Left ventricle myocardium inferior (tissue), 1 donor: ENCODE data around the gene PTPN14. TPM values are rescaled to one million over a fixed set of nuclear protein-coding genes. Genes with fewer than 3 reads are reported as not detected.

ENCODE experiments used
- DNase-seq: peaks from one replicate; pipeline ENCODE4 v3.0.0-alpha.2; 2020
- H3K27ac ChIP-seq: fragments of 200-600 bp; replicated peaks from 2 replicates; pipeline ENCODE4 v1.8.0; 2021
- H3K27me3 ChIP-seq: fragments of 200-600 bp; 2 replicates; pipeline ENCODE4 v1.8.0; 2021; ENCODE audit warnings: low read depth
- H3K36me3 ChIP-seq: fragments of 200-600 bp; 2 replicates; pipeline ENCODE4 v1.8.0; 2021
- H3K4me1 ChIP-seq: fragments of 200-600 bp; 2 replicates; pipeline ENCODE4 v1.8.0; 2021
- H3K4me3 ChIP-seq: fragments of 200-600 bp; 2 replicates; pipeline ENCODE4 v1.8.0; 2021; ENCODE audit warnings: mild to moderate bottlenecking, moderate library complexity
- H3K9me3 ChIP-seq: fragments of 200-600 bp; replicated peaks from 2 replicates; pipeline ENCODE4 v1.8.0; 2021
- CTCF ChIP-seq: fragments of 200-600 bp; IDR thresholded peaks from 2 replicates; pipeline ENCODE4 v1.8.0; 2021; ENCODE audit warnings: antibody characterized with exemption, mild to moderate bottlenecking, borderline replicate concordance
- intact Hi-C: fragments of 100-400 bp; cut with micrococcal nuclease; formaldehyde crosslinking; loops from one replicate; pipeline ENCODE4 v1.11.0; 2022
- total RNA-seq: library from RNA; stranded (reverse); fragmentation: NEBNext Ultra II Directional; extraction: Animal tissue kit (Norgen Biotek cat#: 25700); gene quantifications from one replicate; pipeline ENCODE4 v1.2.1, GENCODE V29; 2021
- donor health status: DM: no; HTN: yes; CAD: no; lungs with severe emphysema.

The PTPN14 gene
- total RNA-seq, 1 donor from 2014 or later: 32.5 TPM

DNA sequence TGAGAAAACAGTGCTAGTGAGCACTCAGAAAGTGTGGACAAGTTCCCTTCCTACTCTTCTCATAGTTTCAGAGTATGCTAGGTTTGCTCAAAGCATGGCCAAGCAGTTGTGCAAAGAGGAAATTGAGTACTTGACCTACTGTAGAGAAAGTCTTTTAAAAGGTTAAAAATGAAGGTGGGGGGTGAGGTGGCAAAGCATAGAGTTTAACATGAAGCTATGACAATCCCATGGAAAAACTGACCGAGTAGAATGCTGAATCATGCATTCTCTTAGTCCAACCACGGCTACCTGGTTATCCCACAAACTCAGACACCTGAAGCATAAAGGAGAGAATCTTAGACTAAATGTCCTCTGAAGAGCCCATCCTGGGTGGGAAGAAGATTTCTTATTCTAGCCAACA lies 79.9 kb downstream of the PTPN14 start:
- H3K27me3 ChIP-seq: no peaks in the 10 kb centered on the region
- H3K9me3 ChIP-seq: no peaks in the 10 kb centered on the region
- peaks cover 29% of the 10 kb centered on the region for H3K4me1 ChIP-seq
- no peak for TF ChIP-seq CTCF
- H3K4me3 ChIP-seq: no peak overlapping the region
- H3K27ac ChIP-seq: no peak overlapping the region
- intact Hi-C loops: no loop called here
- DNase-seq: no peak
- H3K36me3 ChIP-seq: no peaks in the 10 kb centered on the region

DNA sequence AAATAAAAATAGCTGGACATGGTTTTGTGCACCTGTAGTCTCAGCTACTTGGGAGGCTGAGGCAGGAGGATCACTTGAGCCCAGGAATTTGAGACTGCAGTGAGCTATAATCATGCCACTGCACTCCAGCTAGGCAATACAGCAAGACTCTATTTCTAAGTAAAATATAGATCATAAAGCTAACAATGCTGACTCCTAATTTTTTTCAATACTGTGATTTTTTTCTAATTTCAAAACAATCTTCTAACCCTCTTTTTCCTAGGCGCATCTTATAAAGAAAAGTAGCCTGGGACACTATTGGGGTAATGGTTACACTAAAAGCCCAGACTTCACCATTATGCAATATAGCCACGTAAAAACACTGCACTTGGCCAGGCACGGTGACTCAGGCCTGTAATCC lies 81.3 kb downstream of the PTPN14 start:
- H3K4me3 ChIP-seq: no peak overlapping the region

GRCh38 chr1:214469290-214469689 lies 82.1 kb downstream of the PTPN14 start:
- H3K4me1 ChIP-seq: peaks cover 17% of the 10 kb centered on the region
- H3K9me3 ChIP-seq: no peaks in the 10 kb centered on the region
- no peak for TF ChIP-seq CTCF
- H3K4me3 ChIP-seq: no peak overlapping the region
- peaks cover 3% of the 10 kb centered on the region for H3K36me3 ChIP-seq
- intact Hi-C loops: no loop called here
- H3K27ac ChIP-seq: no peak overlapping the region
- DNase-seq: no peak
- no peaks in the 10 kb centered on the region for H3K27me3 ChIP-seq

More for the DNA sequence above, 81.3 kb downstream of the PTPN14 start:
- no peaks in the 10 kb centered on the region for H3K27me3 ChIP-seq
- no peaks in the 10 kb centered on the region for H3K36me3 ChIP-seq
- no peak overlapping the region for H3K27ac ChIP-seq
- no peak for DNase-seq
- peaks cover 19% of the 10 kb centered on the region for H3K4me1 ChIP-seq
- intact Hi-C loops: no loop called here
- TF ChIP-seq CTCF: no peak
- H3K9me3 ChIP-seq: no peaks in the 10 kb centered on the region

GRCh38 chr1:214467078-214467585 lies 84.3 kb downstream of the PTPN14 start:
- intact Hi-C loops: no loop called here
- no peak overlapping the region for H3K27ac ChIP-seq
- H3K27me3 ChIP-seq: no peaks in the 10 kb centered on the region
- no peak for TF ChIP-seq CTCF
- no peak for DNase-seq
- peaks cover 12% of the 10 kb centered on the region for H3K4me1 ChIP-seq
- H3K9me3 ChIP-seq: no peaks in the 10 kb centered on the region
- no peak overlapping the region for H3K4me3 ChIP-seq
- H3K36me3 ChIP-seq: peaks cover 4% of the 10 kb centered on the region

- H3K27ac ChIP-seq: no peak overlapping the region
- intact Hi-C loops: no loop called here
- TF ChIP-seq CTCF: no peak
- H3K27me3 ChIP-seq: no peaks in the 10 kb centered on the region
- H3K4me3 ChIP-seq: no peak overlapping the region
- no peaks in the 10 kb centered on the region for H3K9me3 ChIP-seq
- H3K36me3 ChIP-seq: peaks cover 4% of the 10 kb centered on the region
- H3K4me1 ChIP-seq: peaks cover 12% of the 10 kb centered on the region
- DNase-seq: no peak
Measured at GRCh38 chr1:214466403-214467077, 84.9 kb downstream of the PTPN14 start.
